GM12878 (cell line): Measurements from ENCODE around the gene RASSF10. TPM values are rescaled to one million over a fixed set of nuclear protein-coding genes. Genes with fewer than 3 reads are reported as not detected.

Experiments used
- ATAC-seq: fragments of 200-7000 bp; cut with Tn5 transposase; 3 replicates; pipeline ENCODE4 v1.9.1; 2020; ENCODE audit warnings: mild to moderate bottlenecking, moderate library complexity
- BruUV-seq: library from RNA; stranded (reverse); fragments of 400-500 nt; replicated peaks from 2 replicates; lab custom pipeline; 2021; lab: Mats Ljungman, UMichigan
- CTCF ChIA-PET: fragments of 300-600 bp; sonication (Branson Sonifier 250); formaldehyde crosslinking; extraction: SDS; loops from one replicate; lab custom pipeline; 2021; ENCODE audit warnings: inconsistent platforms; lab: Yijun Ruan, JAX
- POLR2A ChIA-PET: fragments of 350-600 bp; formaldehyde crosslinking; extraction: SDS; loops from one replicate; lab custom pipeline; 2021; ENCODE audit warnings: inconsistent platforms; lab: Charles Lee
- RAD21 ChIA-PET: fragments of 300-600 bp; sonication (Branson Sonifier 250); formaldehyde crosslinking; loops from one replicate; lab custom pipeline; 2023; ENCODE audit warnings: antibody characterized with exemption; ENCODE audit not compliant: unreplicated experiment; lab: Charles Lee
- SMC1A ChIA-PET: fragments of 300-600 bp; sonication (Branson Sonifier 250); formaldehyde crosslinking; loops from one replicate; lab custom pipeline; 2023; ENCODE audit not compliant: unreplicated experiment, uncharacterized antibody; lab: Charles Lee
- DNase-seq: peaks from one replicate; pipeline ENCODE4 v3.0.0-alpha.2; 2011; ENCODE audit warnings: low read depth, low spot score
- FAIRE-seq: peaks from 3 replicates; lab custom pipeline; 2011; peaks lifted over from hg19 to GRCh38; lab: Jason Lieb, UNC
- H2AFZ ChIP-seq: 2 replicates; pipeline ENCODE4 v1.6.0; 2011; ENCODE audit warnings: low read depth, low read length, control low read depth; ENCODE audit not compliant: control insufficient read depth
- H3K27ac ChIP-seq: 2 replicates; pipeline ENCODE4 v1.5.1; 2011; ENCODE audit warnings: control low read depth; ENCODE audit not compliant: control insufficient read depth, insufficient read depth
- H3K27me3 ChIP-seq, 2 experiments: replicated peaks in 1 of 2; 2 replicates each; pipeline versions ENCODE4 v1.6.0 to v1.6.1; 2011; ENCODE audit warnings: low read length in 1 of 2; ENCODE audit not compliant: control insufficient read depth in 2 of 2, insufficient read depth in 2 of 2
- H3K36me3 ChIP-seq, 2 experiments: 2 replicates each; pipeline ENCODE4 v1.5.1; 2011; ENCODE audit warnings: low read length in 1 of 2; ENCODE audit not compliant: control insufficient read depth in 2 of 2, insufficient read depth in 2 of 2
- H3K4me1 ChIP-seq: 2 replicates; pipeline ENCODE4 v1.6.1; 2011; ENCODE audit warnings: mild to moderate bottlenecking, low read length, moderate library complexity, mixed read lengths; ENCODE audit not compliant: control insufficient read depth, insufficient read depth
- H3K4me2 ChIP-seq: 2 replicates; pipeline ENCODE4 v1.6.0; 2011; ENCODE audit warnings: control low read depth; ENCODE audit not compliant: control insufficient read depth, insufficient read depth
- H3K4me3 ChIP-seq: fragments of 200-600 bp; sonication (generic); 2 replicates; pipeline ENCODE4 v1.5.1; 2016
- H3K79me2 ChIP-seq: 2 replicates; pipeline ENCODE4 v1.6.0; 2011; ENCODE audit warnings: low read length; ENCODE audit not compliant: control insufficient read depth, insufficient read depth
- H3K9ac ChIP-seq: 2 replicates; pipeline ENCODE4 v1.8.0; 2011; ENCODE audit warnings: low read length, control low read depth, mixed read lengths; ENCODE audit not compliant: control insufficient read depth, insufficient read depth
- H3K9me3 ChIP-seq: replicated peaks from 3 replicates; pipeline ENCODE4 v1.5.1; 2011; ENCODE audit warnings: mild to moderate bottlenecking, low read length; ENCODE audit not compliant: control insufficient read depth, insufficient read depth
- H4K20me1 ChIP-seq: 2 replicates; pipeline ENCODE4 v1.6.0; 2011; ENCODE audit not compliant: control insufficient read depth, insufficient read depth
- ASH2L ChIP-seq: fragments of 300-600, 200-600 bp; sonication (generic); IDR thresholded peaks from 2 replicates; pipeline ENCODE4 v1.6.1; 2017; ENCODE audit warnings: low read depth, mild to moderate bottlenecking, borderline replicate concordance
- BCL11A ChIP-seq: IDR thresholded peaks from 2 replicates; pipeline ENCODE4 v1.6.1; 2011; ENCODE audit warnings: low read depth, low read length
- CBX3 ChIP-seq: fragments of 200-600 bp; sonication (generic); IDR thresholded peaks from 2 replicates; pipeline ENCODE4 v1.6.1; 2016; ENCODE audit warnings: low read depth, borderline replicate concordance
- FOXK2 ChIP-seq: fragments of 450-650 bp; IDR thresholded peaks from 2 replicates; pipeline ENCODE4 v1.6.1; 2017; ENCODE audit warnings: mild to moderate bottlenecking, moderate library complexity
- MEF2B ChIP-seq: fragments of 450-650 bp; IDR thresholded peaks from 2 replicates; pipeline ENCODE4 v1.6.1; 2018; ENCODE audit warnings: mild to moderate bottlenecking, moderate library complexity; ENCODE audit not compliant: partially characterized antibody, poor library complexity, severe bottlenecking
- PAX5 ChIP-seq: IDR thresholded peaks from 2 replicates; pipeline ENCODE4 v1.6.1; 2011; ENCODE audit warnings: low read depth, low read length, borderline replicate concordance
- RELA ChIP-seq: fragments of 450-650 bp; IDR thresholded peaks from 2 replicates; pipeline ENCODE4 v1.8.0; 2014; ENCODE audit warnings: borderline replicate concordance; ENCODE audit not compliant: partially characterized antibody
- TCF12 ChIP-seq: IDR thresholded peaks from 2 replicates; pipeline ENCODE4 v1.6.1; 2011; ENCODE audit warnings: low read depth, mild to moderate bottlenecking, low read length
- ZZZ3 ChIP-seq: IDR thresholded peaks from 2 replicates; pipeline ENCODE4 v1.6.1; 2011; ENCODE audit warnings: low read depth; ENCODE audit not compliant: control insufficient read depth, insufficient read length
- WGBS: methylation state at CpG from one replicate; pipeline ENCODE4 v1.1.6; 2016; ENCODE audit warnings: low lambda C conversion rate; ENCODE audit not compliant: insufficient replicate concordance, insufficient coverage; ENCODE audit errors: missing lambda C conversion rate; 5-methylcytosine and 5-hydroxymethylcytosine counted together
- in situ Hi-C: fragments of 300-500 bp; cut with MboI; formaldehyde crosslinking; loops from 9 replicates; pipeline ENCODE4 v1.14.3; 2018; ENCODE audit warnings: mixed read lengths
- intact Hi-C: fragments of 100-400 bp; cut with micrococcal nuclease; formaldehyde crosslinking; loops from one replicate; pipeline ENCODE4 v1.14.2; 2022; ENCODE audit not compliant: unreplicated experiment
- polyA plus RNA-seq, 11 experiments: library from polyadenylated mRNA; depleted of rRNA in 4 of 11; unstranded in 6 of 11; stranded (reverse) in 5 of 11; fragments of >200 nt; fragmentation: Nextera tagmentation in 4 of 11; fragmentation: Illumina TruSeq in 1 of 11; extraction: Ambion mirVana in 4 of 11; extraction: Trizol in 1 of 11; gene quantifications; 1 replicate in 1 of 11; 2 replicates in 10 of 11; pipeline versions ENCODE4 v1.2.1 to v1.2.3, GENCODE V29; 2011 to 2016; ENCODE audit warnings: inconsistent platforms in 2 of 11, missing spikeins in 2 of 11, low read depth in 1 of 11
- total RNA-seq, 4 experiments: library from RNA; depleted of rRNA in 3 of 4; stranded (reverse); fragments of >200 nt in 3 of 4; fragmentation: Illumina TruSeq in 1 of 4; extraction: Trizol in 1 of 4; gene quantifications; 2 replicates each; pipeline versions ENCODE4 v1.2.1 to v1.2.3, GENCODE V29; 2013 to 2021
- TF ChIP-seq, protein P1 (sequence below): fragments of 450-650 bp; IDR thresholded peaks from 2 replicates; pipeline ENCODE4 v1.6.1; 2017; ENCODE audit warnings: antibody characterized with exemption, mild to moderate bottlenecking, moderate library complexity
- TF ChIP-seq, protein P2 (sequence below): IDR thresholded peaks from 2 replicates; pipeline ENCODE4 v1.6.1; 2011; ENCODE audit warnings: low read depth, mild to moderate bottlenecking, low read length, moderate library complexity, borderline replicate concordance; ENCODE audit errors: extremely low read depth
- TF ChIP-seq, protein P3 (sequence below): fragments of 450-650 bp; IDR thresholded peaks from 2 replicates; pipeline ENCODE4 v1.6.1; 2014; ENCODE audit warnings: mild to moderate bottlenecking

RASSF10 gene
- total and polyA plus RNA-seq, 10 of the 15 experiments (the other 5 are each of a cell fraction or from before 2014, with no cell fraction given): 0.03 to 0.23 (median 0.09) TPM; not detected in 6

DNA sequence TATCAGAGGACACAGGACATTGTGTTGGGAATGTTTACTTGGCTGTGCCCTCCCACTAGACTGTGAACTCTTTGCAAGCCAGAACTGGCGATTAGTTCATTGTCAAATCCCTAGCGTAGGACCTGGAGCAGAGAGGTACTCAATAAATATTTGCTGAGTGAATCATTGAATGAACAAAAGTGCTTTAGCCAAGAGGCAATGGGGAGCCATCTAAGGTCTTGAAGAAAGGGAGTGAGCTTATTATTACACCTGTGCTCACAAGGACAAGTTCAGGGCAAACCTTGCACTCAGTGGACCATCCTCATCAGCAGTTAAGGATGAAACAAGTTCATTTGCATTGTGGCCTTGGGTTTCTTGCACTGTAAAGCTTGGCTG, 1.1 kb upstream of the RASSF10 start:
- SMC1A ChIA-PET: interaction anchor here (0.6 to 1.3 kb wide), 4 partner anchors 9 to 168 kb away, joined by 3 to 5 read pairs (median 3); no protein-coding TSS in a partner anchor
- no peaks in the 10 kb centered on the region for H4K20me1 ChIP-seq
- TF ChIP-seq TCF12 (no peak), MEF2B (no peak), CBX3 (no peak), PAX5 (no peak), FOXK2 (no peak), ASH2L (no peak), RELA (no peak), BCL11A (no peak), ZZZ3 (no peak)
- TF ChIP-seq, protein P1, sequence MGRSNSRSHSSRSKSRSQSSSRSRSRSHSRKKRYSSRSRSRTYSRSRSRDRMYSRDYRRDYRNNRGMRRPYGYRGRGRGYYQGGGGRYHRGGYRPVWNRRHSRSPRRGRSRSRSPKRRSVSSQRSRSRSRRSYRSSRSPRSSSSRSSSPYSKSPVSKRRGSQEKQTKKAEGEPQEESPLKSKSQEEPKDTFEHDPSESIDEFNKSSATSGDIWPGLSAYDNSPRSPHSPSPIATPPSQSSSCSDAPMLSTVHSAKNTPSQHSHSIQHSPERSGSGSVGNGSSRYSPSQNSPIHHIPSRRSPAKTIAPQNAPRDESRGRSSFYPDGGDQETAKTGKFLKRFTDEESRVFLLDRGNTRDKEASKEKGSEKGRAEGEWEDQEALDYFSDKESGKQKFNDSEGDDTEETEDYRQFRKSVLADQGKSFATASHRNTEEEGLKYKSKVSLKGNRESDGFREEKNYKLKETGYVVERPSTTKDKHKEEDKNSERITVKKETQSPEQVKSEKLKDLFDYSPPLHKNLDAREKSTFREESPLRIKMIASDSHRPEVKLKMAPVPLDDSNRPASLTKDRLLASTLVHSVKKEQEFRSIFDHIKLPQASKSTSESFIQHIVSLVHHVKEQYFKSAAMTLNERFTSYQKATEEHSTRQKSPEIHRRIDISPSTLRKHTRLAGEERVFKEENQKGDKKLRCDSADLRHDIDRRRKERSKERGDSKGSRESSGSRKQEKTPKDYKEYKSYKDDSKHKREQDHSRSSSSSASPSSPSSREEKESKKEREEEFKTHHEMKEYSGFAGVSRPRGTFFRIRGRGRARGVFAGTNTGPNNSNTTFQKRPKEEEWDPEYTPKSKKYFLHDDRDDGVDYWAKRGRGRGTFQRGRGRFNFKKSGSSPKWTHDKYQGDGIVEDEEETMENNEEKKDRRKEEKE: no peak
- TF ChIP-seq, protein P2, sequence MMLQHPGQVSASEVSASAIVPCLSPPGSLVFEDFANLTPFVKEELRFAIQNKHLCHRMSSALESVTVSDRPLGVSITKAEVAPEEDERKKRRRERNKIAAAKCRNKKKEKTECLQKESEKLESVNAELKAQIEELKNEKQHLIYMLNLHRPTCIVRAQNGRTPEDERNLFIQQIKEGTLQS: no peak
- TF ChIP-seq, protein P3, sequence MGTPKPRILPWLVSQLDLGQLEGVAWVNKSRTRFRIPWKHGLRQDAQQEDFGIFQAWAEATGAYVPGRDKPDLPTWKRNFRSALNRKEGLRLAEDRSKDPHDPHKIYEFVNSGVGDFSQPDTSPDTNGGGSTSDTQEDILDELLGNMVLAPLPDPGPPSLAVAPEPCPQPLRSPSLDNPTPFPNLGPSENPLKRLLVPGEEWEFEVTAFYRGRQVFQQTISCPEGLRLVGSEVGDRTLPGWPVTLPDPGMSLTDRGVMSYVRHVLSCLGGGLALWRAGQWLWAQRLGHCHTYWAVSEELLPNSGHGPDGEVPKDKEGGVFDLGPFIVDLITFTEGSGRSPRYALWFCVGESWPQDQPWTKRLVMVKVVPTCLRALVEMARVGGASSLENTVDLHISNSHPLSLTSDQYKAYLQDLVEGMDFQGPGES: no peak
- TF ChIP-seq, all 136 proteins: peak for 0
- H3K27me3 ChIP-seq: peaks cover 0 to 4% of the 10 kb centered on the region in 2 experiments; a peak in 3 of 4 replicates
- in situ Hi-C loops (no loop called here), intact Hi-C loops (no loop called here)
- 3% methylated on average over 2 of the region's 2 CpGs for WGBS
- no peak overlapping the region for H3K4me3 ChIP-seq
- no peaks in the 10 kb centered on the region for H3K4me1 ChIP-seq
- ChIA-PET POLR2A (no interaction called here), RAD21 (no interaction called here), CTCF (no interaction called here)
- H3K4me2 ChIP-seq: no peak overlapping the region
- no peak overlapping the region for H2AFZ ChIP-seq
- no peak overlapping the region for H3K27ac ChIP-seq
- DNase-seq: no peak
- no peaks in the 10 kb centered on the region; the same call in 2 of the 3 replicates for H3K9me3 ChIP-seq
- no peaks in the 10 kb centered on the region for H3K79me2 ChIP-seq
- H3K9ac ChIP-seq: no peak overlapping the region
- no peak for FAIRE-seq
- BruUV-seq: no TSS peak
- H3K36me3 ChIP-seq: no peaks in the 10 kb centered on the region
- no peak for ATAC-seq
